Glutamatergic neuron (in vitro differentiated cells): ENCODE data around the gene DNAJC6. TPM values are rescaled to one million over a fixed set of nuclear protein-coding genes. Genes with fewer than 3 reads are reported as not detected.

Experiments
- DNase-seq: peaks from one replicate; pipeline ENCODE4 v3.0.0; 2022
- H3K27ac Mint-ChIP-seq: one replicate; pipeline ENCODE4 v1.8.0; 2020; ENCODE audit warnings: mild to moderate bottlenecking, mixed read lengths, inconsistent platforms; ENCODE audit not compliant: unreplicated experiment
- H3K27me3 Mint-ChIP-seq: one replicate; pipeline ENCODE4 v1.8.0; 2020; ENCODE audit warnings: mild to moderate bottlenecking, moderate library complexity, mixed read lengths, inconsistent platforms; ENCODE audit not compliant: unreplicated experiment
- H3K36me3 Mint-ChIP-seq: one replicate; pipeline ENCODE4 v1.8.0; 2020; ENCODE audit warnings: mild to moderate bottlenecking, mixed read lengths, inconsistent platforms; ENCODE audit not compliant: unreplicated experiment
- H3K4me1 Mint-ChIP-seq: one replicate; pipeline ENCODE4 v1.8.0; 2020; ENCODE audit warnings: mild to moderate bottlenecking, low read depth, mixed read lengths, inconsistent platforms; ENCODE audit not compliant: unreplicated experiment
- H3K4me3 Mint-ChIP-seq: one replicate; pipeline ENCODE4 v1.8.0; 2020; ENCODE audit warnings: mild to moderate bottlenecking, mixed read lengths, inconsistent platforms; ENCODE audit not compliant: unreplicated experiment
- H3K9me3 Mint-ChIP-seq: one replicate; pipeline ENCODE4 v1.8.0; 2020; ENCODE audit warnings: mild to moderate bottlenecking, moderate library complexity, mixed read lengths, inconsistent platforms; ENCODE audit not compliant: unreplicated experiment
- CTCF ChIP-seq: fragments of 200-600 bp; sonication (generic); IDR thresholded peaks from one replicate; pipeline ENCODE4 v1.5.0; 2021; ENCODE audit not compliant: partially characterized antibody, unreplicated experiment
- total RNA-seq: library from RNA; stranded (reverse); fragmentation: NEBNext Ultra II Directional; extraction: Animal tissue kit (Norgen Biotek cat#: 25700); gene quantifications from one replicate; pipeline ENCODE4 v1.2.1, GENCODE V29; 2021; ENCODE audit not compliant: unreplicated experiment

DNAJC6 gene
- total RNA-seq, 1 donor from 2014 or later: 54.6 TPM

GRCh38 chr1:65429806-65430205 is 120.5 kb downstream of the DNAJC6 start:
- H3K36me3 Mint-ChIP-seq: no peaks in the 10 kb centered on the region
- peaks cover 3% of the 10 kb centered on the region for H3K4me1 Mint-ChIP-seq
- TF ChIP-seq CTCF: no peak
- H3K9me3 Mint-ChIP-seq: no peaks in the 10 kb centered on the region
- H3K27me3 Mint-ChIP-seq: no peaks in the 10 kb centered on the region
- no peak for DNase-seq
- no peak overlapping the region for H3K27ac Mint-ChIP-seq
- no peak overlapping the region for H3K4me3 Mint-ChIP-seq

- no peak overlapping the region for H3K4me3 Mint-ChIP-seq
- H3K27me3 Mint-ChIP-seq: no peaks in the 10 kb centered on the region
- peaks cover 3% of the 10 kb centered on the region for H3K4me1 Mint-ChIP-seq
- no peak for DNase-seq
- H3K27ac Mint-ChIP-seq: no peak overlapping the region
- H3K9me3 Mint-ChIP-seq: no peaks in the 10 kb centered on the region
- no peaks in the 10 kb centered on the region for H3K36me3 Mint-ChIP-seq
- TF ChIP-seq CTCF: peak; percentile 76
These were observed 121.9 kb downstream of the DNAJC6 start for GRCh38 chr1:65431111-65431705.

- H3K27ac Mint-ChIP-seq: no peak overlapping the region
- no peaks in the 10 kb centered on the region for H3K27me3 Mint-ChIP-seq
- H3K4me1 Mint-ChIP-seq: peaks cover 3% of the 10 kb centered on the region
- peaks cover 2% of the 10 kb centered on the region for H3K9me3 Mint-ChIP-seq
- H3K36me3 Mint-ChIP-seq: no peaks in the 10 kb centered on the region
- TF ChIP-seq CTCF: no peak
- no peak for DNase-seq
- H3K4me3 Mint-ChIP-seq: no peak overlapping the region
These were observed 123.6 kb downstream of the DNAJC6 start for GRCh38 chr1:65432918-65433317.

- Mint-ChIP-seq H3K4me1 (peaks cover 3% of the 10 kb centered on the region), H3K27me3 (no peaks in the 10 kb centered on the region), H3K4me3 (no peak overlapping the region), H3K27ac (no peak overlapping the region), H3K9me3 (peaks cover 4% of the 10 kb centered on the region), H3K36me3 (no peaks in the 10 kb centered on the region)
- TF ChIP-seq CTCF: peak; percentile 47
- no peak for DNase-seq
These were observed 124.9 kb downstream of the DNAJC6 start for GRCh38 chr1:65434255-65434654.

- peaks cover 3% of the 10 kb centered on the region for H3K4me1 Mint-ChIP-seq
- DNase-seq: no peak
- no peak overlapping the region for H3K4me3 Mint-ChIP-seq
- H3K27me3 Mint-ChIP-seq: no peaks in the 10 kb centered on the region
- no peaks in the 10 kb centered on the region for H3K36me3 Mint-ChIP-seq
- H3K9me3 Mint-ChIP-seq: peaks cover 4% of the 10 kb centered on the region
- no peak for TF ChIP-seq CTCF
- H3K27ac Mint-ChIP-seq: no peak overlapping the region
These were observed 125.4 kb downstream of the DNAJC6 start for GRCh38 chr1:65434760-65435159.
